ENCODE results near the gene MARK4.

GRCh38 chr19:45351401-45351952 is 100.4 kb downstream of the MARK4 start:
- TF ChIP-seq POLR2A (IDR thresholded peaks at IDR 0.05): no peak
- no peak for TF ChIP-seq CTCF (IDR thresholded peaks at IDR 0.05)

All from adrenal gland (tissue), 5 donors.